GM18873 (cell line): ENCODE data around the gene ARHGEF16.

Experiments
- ATAC-seq: cut with Tn5 transposase; IDR thresholded peaks from one replicate; pipeline ENCODE4 v1.9.1; 2021; ENCODE audit warnings: mild to moderate bottlenecking, moderate library complexity, moderate number of reproducible peaks; ENCODE audit not compliant: unreplicated experiment, low FRiP score

Gene ARHGEF16

DNA sequence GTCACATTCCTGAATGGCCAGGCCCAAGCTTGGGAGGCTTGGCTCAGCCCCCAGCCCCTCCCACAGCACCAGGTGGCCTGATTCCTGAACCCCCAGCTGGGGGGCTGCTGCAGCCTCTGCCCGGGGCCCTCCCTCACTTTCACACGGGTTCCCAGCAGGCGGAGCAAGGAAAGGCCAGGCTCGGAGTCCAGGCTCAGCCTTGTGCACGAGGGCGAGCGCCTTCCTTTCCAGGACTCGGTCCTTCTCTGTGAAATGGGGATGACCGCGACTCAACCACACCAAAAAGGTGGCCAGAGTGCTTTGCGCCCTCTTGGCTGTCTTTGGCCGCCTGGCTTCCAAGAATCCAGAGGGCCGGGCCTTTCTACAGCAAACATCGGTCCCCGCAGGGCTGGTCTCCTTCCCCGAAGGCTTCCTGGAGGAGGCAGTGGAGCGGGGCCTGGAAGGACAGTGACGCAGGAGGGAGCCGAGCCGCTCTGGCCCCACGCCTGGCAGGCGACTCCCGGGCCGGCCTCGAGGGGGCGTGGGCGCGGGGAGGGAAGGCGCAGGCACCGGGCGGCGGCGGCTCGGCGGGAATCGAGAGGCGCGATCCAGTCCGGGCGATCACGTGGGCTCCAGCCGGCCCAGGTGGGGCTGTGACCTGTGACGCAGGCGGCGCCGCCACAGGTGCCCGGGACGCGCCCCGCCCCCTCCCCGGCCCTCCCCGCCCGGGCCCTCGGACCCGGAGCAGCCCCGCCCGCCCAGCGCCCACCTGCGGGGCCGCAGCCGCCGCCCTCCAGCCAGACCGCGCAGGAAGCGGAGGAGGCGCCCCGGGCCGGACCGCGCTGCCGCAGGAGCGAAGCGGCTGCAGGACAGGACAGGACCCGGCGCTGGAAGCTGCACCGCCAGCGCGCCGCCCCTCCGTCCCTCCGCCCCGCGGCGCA lies at the start of gene ARHGEF16:
Gene ARHGEF16 (plus strand): TSS at position 775 of the 920 bp plus-strand sequence. CDS start 8,420 bp downstream, outside the sequence.
- ATAC-seq: no peak

DNA sequence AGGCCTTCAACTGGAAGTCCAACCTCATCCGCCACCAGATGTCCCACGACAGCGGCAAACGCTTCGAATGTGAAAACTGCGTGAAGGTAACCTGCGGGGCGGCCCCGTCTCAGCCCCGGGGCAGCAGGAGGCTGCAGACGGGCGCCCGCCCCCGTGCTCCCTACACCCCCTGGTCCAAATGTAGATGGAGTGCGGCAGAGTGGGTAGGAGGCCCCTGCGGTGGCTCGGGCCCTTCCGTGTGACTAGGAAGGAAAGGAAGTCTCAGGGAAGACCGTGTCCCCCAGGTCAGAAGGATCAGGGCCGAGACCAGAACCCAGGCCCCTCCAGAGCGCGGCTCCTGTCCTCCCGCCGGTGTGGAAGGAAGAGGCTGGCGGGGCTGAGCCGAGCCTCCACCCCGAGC lies 49.7 kb upstream of the ARHGEF16 start:
- no peak for ATAC-seq

DNA sequence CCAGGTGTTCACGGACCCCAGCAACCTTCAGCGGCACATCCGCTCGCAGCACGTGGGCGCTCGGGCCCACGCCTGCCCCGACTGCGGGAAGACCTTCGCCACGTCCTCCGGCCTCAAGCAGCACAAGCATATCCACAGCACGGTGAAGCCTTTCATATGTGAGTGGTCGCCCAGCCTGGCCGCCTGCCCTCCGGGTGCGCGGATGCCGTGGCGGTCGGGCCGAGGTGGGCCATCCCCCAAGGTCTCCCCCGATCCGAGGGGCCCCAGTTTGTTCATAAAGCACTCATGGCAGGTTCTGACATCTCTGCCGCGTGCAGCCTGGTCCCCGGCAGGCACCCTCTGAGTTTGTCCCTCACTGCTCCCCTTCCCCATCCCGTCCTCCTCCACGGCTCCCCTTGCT lies 49.0 kb upstream of the ARHGEF16 start:
- no peak for ATAC-seq

- no peak for ATAC-seq
Measured at GRCh38 chr1:3405974-3406867, 48.2 kb upstream of the ARHGEF16 start.

DNA sequence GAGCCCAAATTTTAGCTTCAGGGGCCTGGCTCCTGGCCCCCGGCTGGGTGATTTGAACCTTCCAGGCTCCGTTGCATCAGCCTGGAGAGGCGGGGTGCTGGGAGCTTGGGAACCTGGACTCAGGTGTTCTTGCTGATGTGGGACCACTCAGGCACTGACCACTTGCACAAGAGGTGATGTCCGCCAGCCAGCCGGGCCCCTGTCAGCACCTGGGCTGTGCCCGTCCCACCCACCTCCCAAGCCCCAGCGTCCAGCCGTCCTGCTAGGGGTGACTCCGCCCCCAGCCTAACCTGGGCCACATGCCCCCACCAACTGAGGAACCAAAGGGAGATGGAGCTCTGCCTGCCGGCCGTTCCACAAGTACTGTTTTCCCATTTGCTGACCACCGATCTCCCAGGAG lies 47.4 kb upstream of the ARHGEF16 start:
- no peak for ATAC-seq

DNA sequence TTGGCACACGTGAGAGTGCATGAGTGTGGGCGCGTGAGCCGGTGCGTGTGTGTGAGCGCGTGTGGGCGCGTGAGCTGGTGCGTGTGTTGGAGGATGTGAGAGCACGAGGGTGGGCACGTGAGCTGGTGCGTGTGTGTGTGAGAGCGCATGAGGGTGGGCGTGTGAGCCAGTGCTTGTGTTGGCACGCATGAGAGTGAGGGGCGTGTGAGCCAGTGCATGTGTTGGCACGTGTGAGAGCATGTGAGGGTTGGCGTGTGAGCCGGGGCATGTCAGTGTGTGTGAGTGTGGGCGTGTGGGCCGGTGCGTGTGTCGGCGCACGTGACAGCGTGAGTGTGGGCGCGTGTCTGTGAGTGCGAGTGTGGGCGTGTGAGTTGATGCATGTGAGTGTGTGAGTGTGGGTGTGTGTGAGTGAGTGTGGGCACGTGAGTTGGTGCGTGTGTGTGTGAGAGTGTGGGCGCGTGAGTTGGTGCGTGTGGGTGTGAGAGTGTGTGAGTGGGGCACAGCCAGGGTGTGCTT lies 45.7 kb upstream of the ARHGEF16 start:
- no peak for ATAC-seq

DNA sequence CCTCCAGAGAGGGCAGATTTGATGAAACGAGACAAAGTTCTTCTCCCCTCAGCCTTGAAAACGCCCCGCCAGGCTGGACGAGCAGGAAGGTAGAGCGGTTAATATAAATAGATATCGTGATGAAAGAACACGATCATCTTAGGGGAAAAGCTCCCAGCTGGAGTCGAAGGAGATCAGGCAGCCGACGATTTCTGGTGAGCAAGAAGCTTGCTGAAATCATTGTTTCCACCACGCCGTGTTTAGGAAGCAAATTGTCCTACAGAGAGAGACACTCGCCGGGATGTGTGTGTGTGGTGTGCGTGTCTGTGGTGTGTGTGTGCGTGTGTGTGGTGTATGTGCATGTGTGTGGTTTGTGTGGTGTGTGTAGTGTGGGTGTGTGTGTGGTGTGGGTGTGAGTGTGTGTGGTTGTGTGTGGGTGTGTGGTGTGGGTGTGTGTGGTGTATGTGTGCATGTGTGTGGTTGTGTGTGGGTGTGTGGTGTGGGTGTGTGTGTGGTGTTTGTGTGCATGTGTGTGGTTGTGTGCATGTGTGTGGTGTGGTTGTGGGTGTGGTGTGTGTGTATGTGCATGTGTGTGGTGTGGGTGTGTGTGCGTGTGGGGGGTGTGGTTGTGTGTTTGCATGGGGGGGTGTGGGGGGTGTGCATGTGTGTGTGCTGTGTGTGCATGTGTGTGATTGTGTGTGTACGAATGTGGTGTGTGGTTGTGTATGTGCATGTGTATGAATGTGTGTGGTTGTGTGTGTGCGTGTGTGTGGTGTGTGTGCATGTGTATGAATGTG lies 44.9 kb upstream of the ARHGEF16 start:
- ATAC-seq: no peak

- no peak for ATAC-seq
Measured at GRCh38 chr1:3410142-3410925, 44.1 kb upstream of the ARHGEF16 start.

DNA sequence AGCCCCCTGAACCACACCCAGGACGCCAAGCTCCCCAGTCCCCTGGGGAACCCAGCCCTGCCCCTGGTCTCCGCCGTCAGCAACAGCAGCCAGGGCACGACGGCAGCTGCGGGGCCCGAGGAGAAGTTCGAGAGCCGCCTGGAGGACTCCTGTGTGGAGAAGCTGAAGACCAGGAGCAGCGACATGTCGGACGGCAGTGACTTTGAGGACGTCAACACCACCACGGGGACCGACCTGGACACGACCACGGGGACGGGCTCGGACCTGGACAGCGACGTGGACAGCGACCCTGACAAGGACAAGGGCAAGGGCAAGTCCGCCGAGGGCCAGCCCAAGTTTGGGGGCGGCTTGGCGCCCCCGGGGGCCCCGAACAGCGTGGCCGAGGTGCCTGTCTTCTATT lies 42.7 kb upstream of the ARHGEF16 start:
- no peak for ATAC-seq

GRCh38 chr1:3412376-3412775 lies 42.1 kb upstream of the ARHGEF16 start:
- ATAC-seq: no peak

DNA sequence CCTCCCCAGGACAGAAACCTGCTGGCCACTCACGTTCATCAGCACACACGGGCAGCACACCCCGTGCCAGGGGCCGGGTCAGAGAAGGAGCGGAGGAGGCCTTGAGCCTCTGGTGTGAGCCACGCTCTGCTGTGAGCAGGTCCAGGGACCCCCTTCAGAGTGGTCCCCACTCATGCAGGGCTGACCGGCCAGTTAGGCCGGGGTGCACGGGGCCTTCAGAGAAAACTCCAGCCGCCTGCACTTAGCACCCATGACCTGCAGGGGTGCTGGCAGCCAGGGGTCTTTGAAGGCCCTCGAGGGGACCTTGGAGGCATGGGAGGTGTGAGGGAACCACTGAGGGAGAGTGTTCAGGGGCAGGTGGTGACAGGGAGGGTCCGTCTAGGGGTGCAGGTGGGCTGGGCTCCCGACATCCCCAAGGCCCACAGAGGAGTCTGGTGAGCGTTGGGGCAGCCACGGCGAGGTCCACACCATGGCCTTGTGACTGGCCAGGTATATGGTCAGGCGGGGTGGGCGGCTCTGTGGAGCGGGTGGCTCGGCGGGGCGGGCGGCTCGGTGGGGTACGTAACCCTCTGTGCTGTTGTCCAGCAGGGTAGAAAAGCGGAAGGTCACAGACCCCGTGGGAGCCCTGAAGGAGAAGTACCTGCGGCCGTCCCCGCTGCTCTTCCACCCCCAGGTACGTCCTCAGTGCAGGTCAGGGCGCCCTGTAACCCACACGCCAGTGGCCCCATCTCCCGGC lies 40.3 kb upstream of the ARHGEF16 start:
- ATAC-seq: no peak

DNA sequence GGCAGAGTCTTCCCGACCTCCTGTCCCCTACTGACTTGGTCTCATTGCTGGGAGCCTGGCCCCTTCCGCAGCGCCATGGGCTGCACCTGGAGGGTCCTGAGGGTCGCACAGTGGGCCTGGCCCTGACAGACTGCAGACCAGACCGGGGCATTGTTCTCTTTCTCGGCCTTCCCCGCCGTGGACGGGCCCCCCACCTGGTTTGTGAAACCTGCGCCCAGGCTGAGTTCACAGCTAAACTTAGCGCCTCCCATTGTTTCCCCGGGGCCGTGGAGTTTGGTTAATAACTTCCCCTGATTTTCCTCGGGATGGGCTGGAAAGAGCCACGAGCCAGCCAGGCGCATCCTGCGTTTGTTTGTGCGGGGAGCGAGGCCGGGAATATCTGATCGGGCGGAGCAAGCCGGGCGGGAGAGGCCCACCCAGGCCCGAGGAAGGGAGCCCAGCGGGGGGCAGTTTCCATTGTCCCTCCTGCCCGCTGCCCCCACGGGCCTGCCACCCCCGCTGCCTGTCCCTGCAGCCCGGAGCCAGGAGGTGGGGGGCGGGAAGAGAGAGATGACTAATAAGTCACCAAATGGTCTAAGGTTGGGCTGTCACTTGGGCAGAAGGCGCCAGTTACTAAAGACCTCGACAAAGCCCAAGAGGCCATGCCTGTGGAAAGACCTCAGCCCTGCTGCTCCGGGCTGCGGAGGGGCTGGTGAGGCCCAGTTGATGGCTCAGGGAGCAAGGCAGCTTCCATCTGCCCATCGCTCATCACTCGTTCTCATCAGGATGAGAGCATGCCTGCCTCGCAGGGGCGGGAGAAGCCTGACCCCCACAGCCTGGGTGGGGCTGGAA lies 39.0 kb upstream of the ARHGEF16 start:
- no peak for ATAC-seq

GRCh38 chr1:3417082-3417739 lies 37.3 kb upstream of the ARHGEF16 start:
- no peak for ATAC-seq

DNA sequence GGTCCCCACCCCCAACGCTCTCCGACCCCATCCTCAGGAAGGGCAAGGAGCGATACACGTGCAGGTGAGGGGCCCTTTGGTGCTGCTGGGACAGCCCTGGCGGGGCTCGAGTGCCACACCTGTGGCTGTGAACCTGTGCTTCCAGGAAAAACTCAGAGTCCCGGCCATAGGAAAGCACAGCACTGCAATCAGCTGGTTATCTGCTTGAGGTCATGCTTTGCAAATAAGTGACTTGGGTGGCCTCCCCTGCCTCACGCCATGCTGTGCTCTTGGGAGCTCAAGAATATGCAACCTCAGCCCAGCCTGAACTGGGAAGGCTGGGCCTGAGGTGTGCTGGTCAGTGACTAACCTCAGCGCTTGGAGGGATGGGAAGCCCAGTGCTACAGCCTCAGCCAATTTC lies 36.5 kb upstream of the ARHGEF16 start:
- no peak for ATAC-seq

DNA sequence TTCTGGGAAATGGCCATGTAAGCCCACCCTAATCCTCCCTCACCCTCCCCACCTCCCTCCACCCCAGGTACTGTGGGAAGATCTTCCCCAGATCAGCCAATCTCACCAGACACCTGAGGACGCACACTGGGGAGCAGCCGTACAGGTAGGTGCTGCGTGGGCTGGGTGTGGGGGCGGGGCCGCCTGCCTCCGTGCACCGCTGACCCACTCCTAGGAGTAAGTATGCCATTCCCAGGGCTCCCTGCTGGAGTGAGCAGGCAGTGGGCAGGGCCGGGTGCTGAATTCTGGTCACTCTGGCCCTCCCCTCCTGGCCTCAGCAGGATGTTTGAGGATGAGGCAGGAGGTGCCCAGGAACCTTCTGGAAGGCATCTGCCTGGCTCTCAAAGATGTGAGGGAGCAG lies 35.9 kb upstream of the ARHGEF16 start:
- no peak for ATAC-seq

GRCh38 chr1:3419415-3420204 lies 34.9 kb upstream of the ARHGEF16 start:
- no peak for ATAC-seq
